ENCODE data around the gene CDH3. TPM values are rescaled to one million over a fixed set of nuclear protein-coding genes. Genes with fewer than 3 reads are reported as not detected.

Gene CDH3
- total RNA-seq, 1 donor from 2014 or later, result 3.6 TPM

GRCh38 chr16:68696514-68696913 is 51.4 kb downstream of the CDH3 start:
- Mint-ChIP-seq H3K4me3 (ENCODE audit: unreplicated experiment) (no peak overlapping the region), H3K27me3 (ENCODE audit: unreplicated experiment) (no peaks in the 10 kb centered on the region), H3K9me3 (ENCODE audit: unreplicated experiment) (no peaks in the 10 kb centered on the region), H3K36me3 (ENCODE audit: unreplicated experiment) (peaks cover 2% of the 10 kb centered on the region), H3K4me1 (ENCODE audit: unreplicated experiment) (peaks cover 9% of the 10 kb centered on the region), H3K27ac (ENCODE audit: unreplicated experiment) (no peak overlapping the region)
- DNase-seq (ENCODE audit: extremely low spot score, unreplicated experiment), result no peak
- TF ChIP-seq CTCF (IDR thresholded peaks at IDR 0.05), result no peak

GRCh38 chr16:68698091-68698490 is 53.0 kb downstream of the CDH3 start:
- Mint-ChIP-seq H3K9me3 (ENCODE audit: unreplicated experiment) (no peaks in the 10 kb centered on the region), H3K27me3 (ENCODE audit: unreplicated experiment) (no peaks in the 10 kb centered on the region), H3K36me3 (ENCODE audit: unreplicated experiment) (peaks cover 2% of the 10 kb centered on the region), H3K4me1 (ENCODE audit: unreplicated experiment) (peaks cover 9% of the 10 kb centered on the region), H3K4me3 (ENCODE audit: unreplicated experiment) (no peak overlapping the region), H3K27ac (ENCODE audit: unreplicated experiment) (no peak overlapping the region)
- TF ChIP-seq CTCF (IDR thresholded peaks at IDR 0.05), result no peak
- no peak for DNase-seq (ENCODE audit: extremely low spot score, unreplicated experiment)

DNA sequence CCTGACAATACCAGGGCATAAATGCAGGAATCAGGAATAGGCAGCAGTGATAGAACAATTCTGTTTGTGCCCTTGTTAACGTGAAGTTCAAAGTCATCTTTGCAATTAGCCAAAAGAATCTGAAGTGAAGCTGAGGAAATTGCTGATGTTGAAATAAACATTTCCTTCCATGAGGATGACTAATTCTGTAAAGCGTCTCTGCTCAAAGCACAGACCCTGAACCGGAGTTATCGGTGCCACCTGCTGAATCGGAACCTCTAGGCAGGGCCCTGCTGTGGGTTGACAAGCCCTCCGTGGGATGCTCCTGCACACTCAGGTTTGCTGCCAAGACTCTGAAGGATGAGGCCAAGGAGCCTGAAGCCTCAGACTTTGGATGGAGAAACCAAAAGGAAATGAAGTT is 55.0 kb downstream of the CDH3 start:
- no peaks in the 10 kb centered on the region for H3K9me3 Mint-ChIP-seq (ENCODE audit: unreplicated experiment)
- no peak for TF ChIP-seq CTCF (IDR thresholded peaks at IDR 0.05)
- H3K27me3 Mint-ChIP-seq (ENCODE audit: unreplicated experiment), result no peaks in the 10 kb centered on the region
- peaks cover 11% of the 10 kb centered on the region for H3K4me1 Mint-ChIP-seq (ENCODE audit: unreplicated experiment)
- H3K4me3 Mint-ChIP-seq (ENCODE audit: unreplicated experiment), result no peak overlapping the region
- no peak overlapping the region for H3K27ac Mint-ChIP-seq (ENCODE audit: unreplicated experiment)
- H3K36me3 Mint-ChIP-seq (ENCODE audit: unreplicated experiment), result no peaks in the 10 kb centered on the region
- DNase-seq (ENCODE audit: extremely low spot score, unreplicated experiment), result no peak

GRCh38 chr16:68700831-68701230 is 55.7 kb downstream of the CDH3 start:
- Mint-ChIP-seq H3K27ac (ENCODE audit: unreplicated experiment) (no peak overlapping the region), H3K4me3 (ENCODE audit: unreplicated experiment) (no peak overlapping the region), H3K36me3 (ENCODE audit: unreplicated experiment) (no peaks in the 10 kb centered on the region), H3K9me3 (ENCODE audit: unreplicated experiment) (no peaks in the 10 kb centered on the region), H3K4me1 (ENCODE audit: unreplicated experiment) (peaks cover 11% of the 10 kb centered on the region), H3K27me3 (ENCODE audit: unreplicated experiment) (no peaks in the 10 kb centered on the region)
- no peak for TF ChIP-seq CTCF (IDR thresholded peaks at IDR 0.05)
- no peak for DNase-seq (ENCODE audit: extremely low spot score, unreplicated experiment)

DNA sequence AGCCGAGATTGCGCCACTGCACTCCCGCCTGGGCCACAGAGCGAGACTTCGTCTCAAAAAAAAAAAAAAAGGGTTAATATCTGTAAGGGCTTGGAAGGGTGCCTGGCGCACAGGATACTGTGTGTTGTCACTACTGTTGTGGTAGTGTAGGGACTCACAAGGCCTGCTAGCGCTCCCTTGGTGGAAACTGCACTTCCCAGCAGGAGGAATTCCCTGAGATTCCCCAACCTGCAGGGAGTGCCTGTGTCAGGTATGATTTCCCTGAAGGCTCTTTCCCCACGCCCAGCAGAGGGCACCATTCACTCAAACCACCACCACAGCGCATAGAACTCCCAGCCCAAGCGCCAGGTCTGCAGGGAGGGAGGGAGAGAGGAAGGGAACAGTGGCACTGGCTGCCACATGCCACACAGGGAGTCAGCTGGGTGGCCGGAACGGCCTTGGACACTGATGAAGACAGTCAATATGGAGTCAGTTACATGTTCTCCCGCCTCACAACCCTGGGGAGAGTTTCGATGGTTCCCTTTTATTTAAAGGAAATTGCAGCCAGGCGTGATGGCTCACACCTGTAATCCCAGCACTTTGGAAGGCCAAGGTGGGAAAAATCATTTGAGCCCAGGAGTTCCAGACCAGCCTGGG is 59.2 kb downstream of the CDH3 start:
- peak; percentile 87 for TF ChIP-seq CTCF (IDR thresholded peaks at IDR 0.05)
- DNase-seq (ENCODE audit: extremely low spot score, unreplicated experiment), result peak; percentile 90
- H3K36me3 Mint-ChIP-seq (ENCODE audit: unreplicated experiment), result no peaks in the 10 kb centered on the region
- H3K27me3 Mint-ChIP-seq (ENCODE audit: unreplicated experiment), result no peaks in the 10 kb centered on the region
- peaks cover 25% of the 10 kb centered on the region for H3K4me1 Mint-ChIP-seq (ENCODE audit: unreplicated experiment)
- H3K9me3 Mint-ChIP-seq (ENCODE audit: unreplicated experiment), result no peaks in the 10 kb centered on the region
- H3K4me3 Mint-ChIP-seq (ENCODE audit: unreplicated experiment), result no peak overlapping the region
- no peak overlapping the region for H3K27ac Mint-ChIP-seq (ENCODE audit: unreplicated experiment)
